GM21526 (cell line): ENCODE results near the gene RARB.

Experiments
- ATAC-seq: cut with Tn5 transposase; IDR thresholded peaks from one replicate; pipeline ENCODE4 v1.9.1; 2021; ENCODE audit warnings: moderate library complexity; ENCODE audit not compliant: unreplicated experiment, low FRiP score

RARB gene

DNA sequence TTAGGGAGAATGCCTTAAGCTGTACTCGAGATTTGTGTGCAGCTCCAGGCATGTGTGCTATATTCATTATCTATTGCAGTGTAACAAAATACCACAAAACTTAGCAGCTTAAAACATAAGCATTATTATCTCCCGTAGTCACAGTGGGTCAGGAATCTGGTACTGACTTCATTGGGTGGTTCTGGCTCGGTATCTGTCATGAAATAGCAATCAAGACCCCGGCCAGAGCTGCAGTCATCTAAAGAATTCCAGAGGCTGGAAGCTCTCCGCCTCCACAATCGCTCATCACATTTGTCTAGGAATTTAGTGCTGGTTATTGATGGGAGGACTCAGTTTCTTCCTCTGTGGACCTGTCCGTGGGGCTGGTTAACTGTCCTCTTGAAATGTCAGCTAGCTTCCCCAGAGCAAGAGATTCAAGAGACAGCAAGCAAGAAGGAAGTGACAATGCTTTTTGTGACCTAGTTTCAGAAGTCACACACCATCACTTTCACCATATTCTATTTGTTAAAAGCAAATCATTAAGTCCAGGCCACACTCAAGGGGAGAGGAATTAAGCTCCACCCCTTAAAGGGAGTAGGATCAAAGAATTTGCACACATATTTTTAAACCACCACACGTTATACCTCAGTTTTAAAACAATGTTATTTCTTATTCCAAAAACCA is 160.5 kb downstream of the RARB start:
- ATAC-seq, result no peak

GRCh38 chr3:25589104-25589782 is 161.2 kb downstream of the RARB start:
- no peak for ATAC-seq

- ATAC-seq, result no peak
Observed at GRCh38 chr3:25589783-25590258, 161.8 kb downstream of the RARB start.

DNA sequence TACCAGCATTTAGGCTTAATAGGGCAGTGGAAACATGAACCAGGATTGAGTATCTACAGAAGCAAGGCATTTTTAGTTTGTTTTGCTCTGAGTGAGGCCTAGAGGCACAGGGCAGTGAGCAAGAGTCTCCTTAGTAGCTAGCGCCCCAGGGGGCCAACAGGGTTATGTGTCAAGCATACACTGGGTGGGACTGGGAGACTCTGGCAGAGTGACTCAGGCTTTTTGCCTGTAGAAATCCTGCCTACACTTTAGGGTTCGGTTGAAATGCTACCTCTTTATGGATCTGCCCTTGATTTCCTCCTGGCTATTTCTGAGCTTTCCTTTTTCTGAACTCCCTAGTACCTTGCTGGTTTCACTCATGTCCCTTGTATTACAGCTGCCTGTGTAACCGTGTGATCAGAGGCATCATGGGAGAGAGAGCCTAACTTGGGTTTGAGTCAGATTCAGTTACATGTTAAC is 164.5 kb downstream of the RARB start:
- peak; percentile 37 for ATAC-seq

DNA sequence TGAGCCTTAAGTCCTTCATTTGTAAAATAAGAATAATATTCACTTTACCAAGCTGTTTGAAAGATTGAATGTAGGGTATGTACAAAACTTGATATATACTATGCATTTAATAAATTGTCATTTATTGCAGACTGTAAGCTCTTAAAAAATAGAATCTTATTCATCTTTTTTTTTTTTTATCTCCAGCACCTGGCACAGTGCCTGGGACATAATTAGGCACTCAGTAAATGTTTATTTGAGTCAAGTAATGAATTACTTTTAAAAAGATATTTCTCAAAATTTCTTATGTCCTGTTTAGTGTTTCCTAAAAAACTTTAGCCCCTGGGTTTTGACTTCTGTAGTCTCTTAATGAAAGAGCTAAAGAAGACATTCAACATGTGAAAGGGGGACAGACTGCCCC is 164.9 kb downstream of the RARB start:
- no peak for ATAC-seq

DNA sequence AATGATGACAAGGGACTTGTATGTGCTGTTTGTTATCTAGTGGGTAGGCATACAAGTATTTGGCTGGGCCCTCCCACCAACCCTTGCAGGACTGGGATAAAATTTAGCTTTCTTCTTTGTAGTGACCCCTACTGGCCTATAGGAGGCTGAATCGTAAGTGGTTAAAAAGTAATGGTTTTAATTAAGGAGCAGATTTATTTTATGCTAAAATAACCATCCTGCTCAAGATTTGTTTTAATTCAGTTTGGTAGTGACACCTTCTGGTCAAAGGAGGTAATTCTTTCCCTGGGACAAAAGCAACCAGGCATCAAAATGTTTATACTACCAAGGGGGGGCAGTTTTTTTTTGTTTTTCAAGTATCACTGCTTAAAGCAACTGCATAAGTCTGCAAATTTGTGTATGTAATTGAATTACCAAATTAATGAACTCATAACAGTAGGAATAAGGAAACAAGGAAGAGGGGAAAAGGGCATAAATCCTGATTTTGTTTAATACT is 166.0 kb downstream of the RARB start:
- peak; percentile 45 for ATAC-seq

GRCh38 chr3:25597535-25598101 is 169.6 kb downstream of the RARB start:
- ATAC-seq, result no peak

- ATAC-seq, result no peak
Observed at GRCh38 chr3:25603703-25604102, 175.6 kb downstream of the RARB start.

- ATAC-seq, result no peak
Observed at GRCh38 chr3:25604107-25604805, 176.2 kb downstream of the RARB start.

- ATAC-seq, result peak; percentile 71
Observed at GRCh38 chr3:25610167-25610566, 182.1 kb downstream of the RARB start.

GRCh38 chr3:25610779-25611178 is 182.7 kb downstream of the RARB start:
- ATAC-seq, result no peak

DNA sequence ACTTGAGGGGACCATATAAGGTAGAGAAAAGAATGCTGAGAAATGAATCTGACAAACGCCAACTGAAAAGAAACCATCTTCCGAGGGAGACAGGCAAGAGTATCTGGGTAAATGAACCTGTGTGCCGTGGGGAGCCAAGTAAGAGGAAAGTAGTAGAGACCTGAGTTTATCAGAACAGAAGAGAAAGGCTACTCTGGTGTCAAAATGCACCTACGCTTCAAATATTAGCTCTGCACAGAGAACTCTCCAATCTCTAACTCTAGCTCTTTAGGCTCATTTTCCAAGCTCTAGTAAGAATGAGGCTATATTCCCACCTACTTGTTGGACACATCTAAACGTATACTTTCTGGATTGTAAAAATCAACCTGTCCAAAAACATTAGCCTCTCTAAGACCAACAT is 183.1 kb downstream of the RARB start:
- ATAC-seq, result no peak

- ATAC-seq, result no peak
Observed at GRCh38 chr3:25618028-25618427, 190.0 kb downstream of the RARB start.

- no peak for ATAC-seq
Observed at GRCh38 chr3:25619382-25619781, 191.3 kb downstream of the RARB start.

DNA sequence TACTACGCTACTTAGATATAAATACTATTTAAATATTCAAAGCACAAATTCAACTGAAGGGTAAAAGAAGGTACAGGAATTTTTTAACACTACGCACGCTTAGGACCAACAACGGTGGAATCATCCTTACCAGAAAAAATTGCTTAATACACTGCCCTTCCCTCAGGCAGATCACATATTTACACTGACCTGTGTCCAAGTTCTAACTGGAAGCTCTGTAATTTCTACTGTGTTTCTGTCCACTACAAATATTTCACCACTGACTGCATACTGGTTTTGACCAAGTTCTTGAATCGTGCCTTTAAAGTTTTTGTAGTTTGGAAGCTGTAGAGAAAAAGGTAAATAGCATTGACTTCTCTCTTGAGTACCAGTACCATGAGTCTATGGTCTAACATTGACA is 192.4 kb downstream of the RARB start:
- ATAC-seq, result no peak

- no peak for ATAC-seq
Observed at GRCh38 chr3:25621087-25621486, 193.0 kb downstream of the RARB start.

DNA sequence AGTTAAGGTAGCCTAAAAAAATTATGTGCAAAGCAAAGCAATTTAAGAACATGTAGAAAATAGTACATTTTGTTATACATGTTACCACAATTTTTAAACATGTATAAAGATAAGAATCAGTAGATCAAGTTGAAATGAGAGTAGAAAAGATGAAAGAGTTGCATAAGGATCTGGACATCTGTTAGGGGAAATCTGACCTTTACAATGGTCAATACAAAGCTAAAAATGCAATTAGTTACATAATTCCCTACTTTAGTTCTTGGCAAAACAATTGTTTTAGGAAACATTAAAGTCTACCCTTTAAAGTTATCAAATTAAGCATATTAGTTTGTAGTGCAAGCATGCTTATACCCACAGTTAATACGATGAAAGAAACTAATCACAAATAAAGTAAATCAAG is 203.9 kb downstream of the RARB start:
- ATAC-seq, result no peak

DNA sequence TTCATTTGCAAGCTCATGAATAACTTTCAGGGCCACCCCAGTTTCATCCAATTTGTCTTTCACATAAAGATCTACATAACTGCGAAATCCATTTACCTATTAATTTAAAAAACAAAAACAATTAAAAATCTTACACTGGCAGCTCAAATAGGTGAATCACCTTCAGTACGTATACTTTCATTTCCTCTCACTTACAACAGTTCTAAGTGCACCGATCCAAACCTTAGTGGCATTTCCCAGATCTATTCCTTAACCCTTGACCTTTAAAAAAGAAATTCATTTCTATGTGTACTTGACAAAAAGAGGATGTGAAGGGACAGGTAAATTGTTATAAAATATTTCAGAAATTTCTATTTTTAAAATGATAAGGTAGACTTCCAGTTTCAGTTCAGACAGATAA is 205.9 kb downstream of the RARB start:
- no peak for ATAC-seq

GRCh38 chr3:25635038-25635437 is 207.0 kb downstream of the RARB start:
- no peak for ATAC-seq
